ENCODE results near the gene HEXB.
"Not testable (repeated sequence)": the region's sequence is repeated elsewhere in the genome, so short reads cannot be mapped to it uniquely, and the experiment has no call there.

The HEXB gene

DNA sequence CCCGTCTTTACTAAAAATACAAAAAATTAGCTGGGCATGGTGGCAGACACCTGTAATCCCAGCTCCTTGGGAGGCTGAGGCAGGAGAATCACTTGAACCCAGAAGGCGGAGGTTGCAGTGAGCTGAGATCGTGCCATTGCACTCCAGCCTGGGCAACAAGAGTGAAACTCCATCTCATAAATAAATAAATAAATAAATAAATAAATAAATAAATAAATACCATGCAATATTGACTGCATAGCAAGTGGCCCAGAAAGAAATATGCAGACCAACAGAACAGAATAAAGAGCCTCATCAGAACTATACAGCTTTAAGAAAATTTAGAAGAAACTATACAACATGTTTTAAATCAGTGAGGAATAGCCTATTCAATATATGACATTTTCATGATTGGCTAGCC lies 6.9 kb upstream of the HEXB start:
- CTCF ChIA-PET, result interaction anchor here (0.7 kb wide), 2 partner anchors 241 to 247 kb away, joined by 3 to 4 read pairs; no protein-coding TSS in a partner anchor
- TF ChIP-seq ZNF623 (tag by site-specific recombination; IDR thresholded peaks at IDR 0.05) (peak; percentile 47), ZNF426 (tag by site-specific recombination; IDR thresholded peaks at IDR 0.05) (peak; percentile 61), ZNF394 (tag by site-specific recombination; IDR thresholded peaks at IDR 0.05; ENCODE audit: borderline replicate concordance) (peak; percentile 63; the same call in 1 of the 2 replicates), ZNF266 (tag by site-specific recombination; IDR thresholded peaks at IDR 0.05; ENCODE audit: low read depth) (peak; percentile 47; the same call in 1 of the 2 replicates), ZNF140 (tag by site-specific recombination; IDR thresholded peaks at IDR 0.05) (peak; percentile 40; the same call in 1 of the 2 replicates), ZNF664 (tag by site-specific recombination; IDR thresholded peaks at IDR 0.05) (peak; percentile 47; the same call in 1 of the 2 replicates), ZNF654 (tag by site-specific recombination; IDR thresholded peaks at IDR 0.05; ENCODE audit: low read depth) (0 out of 2 replicates have a peak, but pooled peaks have one; percentile 8), ZNF433 (tag by site-specific recombination; IDR thresholded peaks at IDR 0.05; ENCODE audit: low read depth) (0 out of 2 replicates have a peak, but pooled peaks have one; percentile 26), ZNF555 (tag by site-specific recombination; conservative IDR thresholded peaks at IDR 0.05) (peak; percentile 43), ZBTB8A (tag by site-specific recombination; IDR thresholded peaks at IDR 0.05) (0 out of 2 replicates have a peak, but pooled peaks have one; percentile 38), ZBTB11 (tag by site-specific recombination; conservative IDR thresholded peaks at IDR 0.05; ENCODE audit: low read depth) (peak; percentile 58), ZXDB (tag by site-specific recombination; IDR thresholded peaks at IDR 0.05) (0 out of 2 replicates have a peak, but pooled peaks have one; percentile 20)
- TF ChIP-seq, protein P1, sequence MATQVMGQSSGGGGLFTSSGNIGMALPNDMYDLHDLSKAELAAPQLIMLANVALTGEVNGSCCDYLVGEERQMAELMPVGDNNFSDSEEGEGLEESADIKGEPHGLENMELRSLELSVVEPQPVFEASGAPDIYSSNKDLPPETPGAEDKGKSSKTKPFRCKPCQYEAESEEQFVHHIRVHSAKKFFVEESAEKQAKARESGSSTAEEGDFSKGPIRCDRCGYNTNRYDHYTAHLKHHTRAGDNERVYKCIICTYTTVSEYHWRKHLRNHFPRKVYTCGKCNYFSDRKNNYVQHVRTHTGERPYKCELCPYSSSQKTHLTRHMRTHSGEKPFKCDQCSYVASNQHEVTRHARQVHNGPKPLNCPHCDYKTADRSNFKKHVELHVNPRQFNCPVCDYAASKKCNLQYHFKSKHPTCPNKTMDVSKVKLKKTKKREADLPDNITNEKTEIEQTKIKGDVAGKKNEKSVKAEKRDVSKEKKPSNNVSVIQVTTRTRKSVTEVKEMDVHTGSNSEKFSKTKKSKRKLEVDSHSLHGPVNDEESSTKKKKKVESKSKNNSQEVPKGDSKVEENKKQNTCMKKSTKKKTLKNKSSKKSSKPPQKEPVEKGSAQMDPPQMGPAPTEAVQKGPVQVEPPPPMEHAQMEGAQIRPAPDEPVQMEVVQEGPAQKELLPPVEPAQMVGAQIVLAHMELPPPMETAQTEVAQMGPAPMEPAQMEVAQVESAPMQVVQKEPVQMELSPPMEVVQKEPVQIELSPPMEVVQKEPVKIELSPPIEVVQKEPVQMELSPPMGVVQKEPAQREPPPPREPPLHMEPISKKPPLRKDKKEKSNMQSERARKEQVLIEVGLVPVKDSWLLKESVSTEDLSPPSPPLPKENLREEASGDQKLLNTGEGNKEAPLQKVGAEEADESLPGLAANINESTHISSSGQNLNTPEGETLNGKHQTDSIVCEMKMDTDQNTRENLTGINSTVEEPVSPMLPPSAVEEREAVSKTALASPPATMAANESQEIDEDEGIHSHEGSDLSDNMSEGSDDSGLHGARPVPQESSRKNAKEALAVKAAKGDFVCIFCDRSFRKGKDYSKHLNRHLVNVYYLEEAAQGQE (tag by site-specific recombination; IDR thresholded peaks at IDR 0.05), result 0 out of 2 replicates have a peak, but pooled peaks have one; percentile 17
- TF ChIP-seq, protein P2, sequence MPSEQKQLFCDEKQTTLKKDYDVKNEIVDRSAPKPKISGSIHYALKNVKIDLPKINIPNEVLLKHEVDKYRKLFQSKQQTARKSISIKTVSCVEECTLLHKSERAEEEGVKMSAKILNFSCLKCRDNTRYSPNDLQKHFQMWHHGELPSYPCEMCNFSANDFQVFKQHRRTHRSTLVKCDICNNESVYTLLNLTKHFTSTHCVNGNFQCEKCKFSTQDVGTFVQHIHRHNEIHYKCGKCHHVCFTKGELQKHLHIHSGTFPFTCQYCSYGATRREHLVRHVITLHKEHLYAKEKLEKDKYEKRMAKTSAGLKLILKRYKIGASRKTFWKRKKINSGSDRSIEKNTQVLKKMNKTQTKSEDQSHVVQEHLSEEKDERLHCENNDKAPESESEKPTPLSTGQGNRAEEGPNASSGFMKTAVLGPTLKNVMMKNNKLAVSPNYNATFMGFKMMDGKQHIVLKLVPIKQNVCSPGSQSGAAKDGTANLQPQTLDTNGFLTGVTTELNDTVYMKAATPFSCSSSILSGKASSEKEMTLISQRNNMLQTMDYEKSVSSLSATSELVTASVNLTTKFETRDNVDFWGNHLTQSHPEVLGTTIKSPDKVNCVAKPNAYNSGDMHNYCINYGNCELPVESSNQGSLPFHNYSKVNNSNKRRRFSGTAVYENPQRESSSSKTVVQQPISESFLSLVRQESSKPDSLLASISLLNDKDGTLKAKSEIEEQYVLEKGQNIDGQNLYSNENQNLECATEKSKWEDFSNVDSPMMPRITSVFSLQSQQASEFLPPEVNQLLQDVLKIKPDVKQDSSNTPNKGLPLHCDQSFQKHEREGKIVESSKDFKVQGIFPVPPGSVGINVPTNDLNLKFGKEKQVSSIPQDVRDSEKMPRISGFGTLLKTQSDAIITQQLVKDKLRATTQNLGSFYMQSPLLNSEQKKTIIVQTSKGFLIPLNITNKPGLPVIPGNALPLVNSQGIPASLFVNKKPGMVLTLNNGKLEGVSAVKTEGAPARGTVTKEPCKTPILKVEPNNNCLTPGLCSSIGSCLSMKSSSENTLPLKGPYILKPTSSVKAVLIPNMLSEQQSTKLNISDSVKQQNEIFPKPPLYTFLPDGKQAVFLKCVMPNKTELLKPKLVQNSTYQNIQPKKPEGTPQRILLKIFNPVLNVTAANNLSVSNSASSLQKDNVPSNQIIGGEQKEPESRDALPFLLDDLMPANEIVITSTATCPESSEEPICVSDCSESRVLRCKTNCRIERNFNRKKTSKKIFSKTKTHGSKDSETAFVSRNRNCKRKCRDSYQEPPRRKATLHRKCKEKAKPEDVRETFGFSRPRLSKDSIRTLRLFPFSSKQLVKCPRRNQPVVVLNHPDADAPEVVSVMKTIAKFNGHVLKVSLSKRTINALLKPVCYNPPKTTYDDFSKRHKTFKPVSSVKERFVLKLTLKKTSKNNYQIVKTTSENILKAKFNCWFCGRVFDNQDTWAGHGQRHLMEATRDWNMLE (tag by site-specific recombination; conservative IDR thresholded peaks at IDR 0.05; ENCODE audit: low read depth), result peak; percentile 54
- H3K4me3 ChIP-seq (ENCODE audit: low read depth, low read length); H3K9me3 ChIP-seq (ENCODE audit: control insufficient read depth, insufficient read depth, low read depth, low read length); H3K27ac ChIP-seq (ENCODE audit: extremely low read depth, low read depth, low read length); POLR2A ChIA-PET; H3K36me3 ChIP-seq (ENCODE audit: control insufficient read depth in 2 of 2, insufficient read depth in 1 of 2, low read length in 2 of 2); H3K4me1 ChIP-seq (ENCODE audit: control insufficient read depth, insufficient read depth, low read length): not testable (repeated sequence)

GRCh38 chr5:74679300-74679699 lies 5.7 kb upstream of the HEXB start:
- H3K4me1 ChIP-seq (ENCODE audit: control insufficient read depth, insufficient read depth, low read length); H3K4me3 ChIP-seq (ENCODE audit: low read depth, low read length); H3K9me3 ChIP-seq (ENCODE audit: control insufficient read depth, insufficient read depth, low read depth, low read length); POLR2A ChIA-PET; CTCF ChIA-PET; H3K36me3 ChIP-seq (ENCODE audit: control insufficient read depth in 2 of 2, insufficient read depth in 1 of 2, low read length in 2 of 2); H3K27ac ChIP-seq (ENCODE audit: extremely low read depth, low read depth, low read length): not testable (repeated sequence)
